GM18867 (cell line): Measurements from ENCODE around the gene ERCC6L2.

Experiments
- ATAC-seq: cut with Tn5 transposase; IDR thresholded peaks from one replicate; pipeline ENCODE4 v1.9.1; 2021; ENCODE audit warnings: mild to moderate bottlenecking, moderate library complexity; ENCODE audit not compliant: unreplicated experiment

Gene ERCC6L2

DNA sequence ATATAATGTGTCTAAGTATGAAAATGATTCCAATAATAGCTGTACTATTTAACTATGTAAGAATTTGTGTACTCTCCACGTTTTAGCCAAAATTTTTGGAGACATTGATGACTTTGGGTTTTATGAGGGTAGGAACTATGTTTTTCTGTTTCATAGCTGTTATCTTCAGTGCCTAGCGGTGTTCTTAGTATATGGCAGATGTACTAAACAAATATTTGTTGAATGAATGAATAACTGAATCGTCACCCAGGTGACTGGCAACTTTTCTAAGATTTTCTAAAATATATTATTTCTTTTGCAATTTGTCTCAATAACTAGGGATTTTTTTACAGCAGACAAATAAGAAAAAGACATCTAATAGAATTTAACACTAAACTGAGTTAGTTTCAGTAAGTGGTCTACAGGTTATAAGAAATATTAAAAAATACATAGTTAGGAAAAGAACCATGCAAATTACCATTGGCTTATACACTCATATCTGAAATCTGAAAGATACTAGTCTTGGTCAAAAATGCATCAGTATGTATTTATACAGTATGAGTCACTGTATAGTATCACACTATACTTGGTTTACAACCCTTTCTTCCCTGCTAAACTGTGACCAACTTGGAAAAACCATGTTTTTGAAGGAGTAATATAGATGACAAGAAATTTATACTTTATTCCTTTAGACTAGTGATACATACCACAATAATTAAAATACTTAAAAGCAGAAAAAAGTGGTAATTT is 10.5 kb upstream of the ERCC6L2 start:
- no peak for ATAC-seq

DNA sequence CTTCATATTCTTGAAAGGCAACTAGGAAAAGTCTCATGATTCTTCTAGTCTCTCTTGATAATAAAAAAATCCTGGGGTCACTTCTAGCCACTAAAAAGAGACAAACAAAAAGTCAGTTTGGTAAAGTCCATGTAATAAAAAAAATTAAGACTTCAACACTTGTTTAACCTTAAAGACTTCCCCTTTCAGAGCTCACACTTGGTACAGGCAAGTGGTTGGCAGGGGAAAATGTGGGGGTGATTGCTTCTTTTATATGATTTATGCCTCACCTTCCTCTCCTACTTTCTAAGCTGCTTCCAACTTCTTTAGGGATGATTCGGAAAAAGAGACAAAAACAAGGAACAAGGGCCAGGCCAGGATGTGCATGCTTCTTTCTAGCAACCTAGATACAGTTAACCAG is 5.1 kb upstream of the ERCC6L2 start:
- ATAC-seq: no peak

DNA sequence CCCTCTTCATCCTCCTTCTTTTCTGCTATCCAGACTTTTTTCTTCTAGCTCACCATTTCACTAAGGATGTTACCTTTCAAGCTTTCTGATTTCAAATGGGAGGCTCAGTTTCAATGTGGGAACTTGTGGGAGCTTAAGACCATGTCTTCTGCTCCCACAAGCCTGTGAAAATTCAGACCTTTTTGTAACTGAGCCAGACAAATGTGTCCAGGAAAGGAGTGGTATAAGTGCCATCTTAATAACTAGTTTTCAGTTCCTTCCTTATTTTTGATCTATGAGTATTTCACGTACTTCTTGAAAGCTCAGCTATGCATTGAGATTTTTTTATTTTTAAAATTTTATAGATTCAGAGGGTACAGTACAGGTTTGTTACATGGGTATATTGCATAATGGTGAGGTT is 4.6 kb upstream of the ERCC6L2 start:
- ATAC-seq: no peak

DNA sequence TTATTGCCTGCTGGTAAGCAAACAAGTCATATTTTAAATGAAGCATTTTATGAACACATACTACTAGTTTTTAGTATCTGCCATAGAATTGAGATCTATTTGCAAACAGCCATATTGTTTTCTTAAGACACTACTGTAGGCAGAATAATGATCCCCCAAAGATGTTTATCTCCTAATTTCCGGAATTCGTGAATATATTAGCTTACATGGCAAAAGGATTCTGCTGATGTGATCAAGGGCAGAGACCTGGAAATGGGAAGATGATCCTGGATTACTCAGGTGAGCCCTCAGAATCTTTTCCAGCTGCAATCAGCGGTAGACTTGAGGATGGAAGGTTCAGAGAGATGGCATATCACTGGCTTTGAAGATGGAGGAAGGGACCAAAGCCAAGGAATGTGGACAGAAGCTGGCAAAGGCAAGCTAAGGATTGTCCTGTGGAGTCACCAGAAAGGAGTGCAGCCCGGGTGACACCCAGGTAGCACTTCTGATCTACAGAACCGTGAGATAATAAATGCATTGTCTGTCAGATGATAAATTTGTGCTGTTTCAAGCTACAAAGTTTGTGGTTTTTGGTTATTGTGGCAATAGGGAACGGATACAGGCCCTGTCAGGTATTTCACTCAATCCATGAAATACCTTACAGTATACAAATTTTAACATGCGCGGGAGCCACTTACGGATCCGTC is 1.0 kb upstream of the ERCC6L2 start:
- ATAC-seq: no peak

DNA sequence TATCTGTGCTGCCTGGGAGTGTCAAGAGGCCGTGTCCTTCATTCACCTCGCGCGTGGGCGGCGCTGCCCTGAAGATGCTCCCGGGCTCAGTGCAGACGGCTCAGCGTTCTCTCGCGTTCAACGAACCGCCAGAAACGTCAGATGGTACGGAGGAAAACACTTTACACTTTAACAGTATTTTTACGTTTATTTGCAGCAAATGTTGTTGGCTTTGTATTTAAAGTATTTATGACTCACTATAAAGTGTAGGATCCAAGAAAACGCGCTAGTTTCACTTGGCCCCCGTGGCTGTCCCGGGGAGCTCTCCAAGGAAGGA is 544 bp upstream of the ERCC6L2 start:
- no peak for ATAC-seq

DNA sequence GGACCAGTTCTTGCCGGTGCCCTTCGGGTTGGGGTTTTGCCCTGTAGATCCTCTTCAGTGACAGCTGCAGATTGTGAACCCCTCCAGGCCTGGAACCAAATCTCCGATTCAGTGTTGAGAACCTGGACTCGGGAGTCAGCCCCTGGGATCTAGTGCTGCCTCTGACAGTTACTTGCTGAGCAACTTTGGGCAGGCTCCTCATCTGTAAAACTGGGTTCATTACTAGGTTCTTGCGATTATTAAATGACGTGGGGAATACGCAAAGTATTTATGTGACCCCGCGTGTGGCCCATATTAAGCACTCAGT is 600 bp downstream of the ERCC6L2 start:
- ATAC-seq: no peak

DNA sequence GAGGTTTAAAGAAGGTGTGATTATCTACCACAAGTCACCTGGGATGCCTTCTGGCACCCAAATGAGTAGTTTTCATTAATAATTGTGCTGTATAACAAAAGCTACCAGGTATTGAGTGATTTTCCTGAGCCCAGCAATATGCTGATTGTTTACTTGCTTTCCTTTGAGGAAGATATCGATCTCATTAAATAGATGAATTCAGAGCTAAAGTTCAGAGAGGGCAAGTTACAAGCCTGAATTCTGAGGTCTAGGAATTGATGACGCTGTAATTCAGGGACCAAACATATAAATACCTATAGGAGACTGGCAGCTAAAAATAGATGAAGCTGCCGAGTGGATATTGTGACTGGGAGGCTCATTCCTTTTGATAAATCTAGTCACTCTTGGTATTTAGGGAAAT is 1.1 kb downstream of the ERCC6L2 start:
- ATAC-seq: no peak

DNA sequence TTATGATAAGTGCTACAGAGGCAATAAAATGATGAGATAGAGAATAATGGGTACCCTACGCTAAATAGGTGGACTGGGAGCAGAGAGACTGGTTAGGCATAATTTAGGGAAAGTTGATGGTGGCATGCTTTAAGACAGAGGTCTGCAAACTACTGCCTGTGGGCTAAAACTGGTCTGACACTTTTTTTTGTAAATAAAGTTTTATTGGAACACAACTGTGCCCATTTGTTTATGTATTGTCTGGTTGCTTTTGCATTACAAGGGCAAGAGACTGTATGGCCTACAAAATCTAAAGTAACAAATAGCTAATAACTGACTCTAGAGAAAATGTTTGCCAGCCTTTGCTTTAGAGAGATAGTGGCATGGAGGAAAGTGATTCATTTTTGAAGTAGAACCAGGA is 2.5 kb downstream of the ERCC6L2 start:
- no peak for ATAC-seq

DNA sequence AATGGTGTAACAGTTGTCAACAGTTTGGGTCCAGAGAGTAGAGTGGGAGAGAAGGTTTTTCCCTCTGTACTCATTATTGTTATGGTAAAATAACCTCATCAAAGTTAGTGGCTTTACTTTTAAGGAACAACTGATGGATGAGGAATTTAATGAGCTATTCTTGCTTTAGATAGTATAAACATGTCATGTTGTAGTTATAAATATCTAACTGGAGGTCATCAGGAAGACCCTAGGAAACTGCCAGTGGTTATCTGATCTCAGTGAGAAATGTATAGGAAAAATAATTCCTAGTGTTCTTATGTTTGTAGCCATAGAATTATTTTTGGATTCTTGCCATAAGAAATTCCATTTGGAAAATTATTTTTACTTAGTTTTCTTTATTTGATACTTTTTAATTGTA is 4.1 kb downstream of the ERCC6L2 start:
- ATAC-seq: no peak

DNA sequence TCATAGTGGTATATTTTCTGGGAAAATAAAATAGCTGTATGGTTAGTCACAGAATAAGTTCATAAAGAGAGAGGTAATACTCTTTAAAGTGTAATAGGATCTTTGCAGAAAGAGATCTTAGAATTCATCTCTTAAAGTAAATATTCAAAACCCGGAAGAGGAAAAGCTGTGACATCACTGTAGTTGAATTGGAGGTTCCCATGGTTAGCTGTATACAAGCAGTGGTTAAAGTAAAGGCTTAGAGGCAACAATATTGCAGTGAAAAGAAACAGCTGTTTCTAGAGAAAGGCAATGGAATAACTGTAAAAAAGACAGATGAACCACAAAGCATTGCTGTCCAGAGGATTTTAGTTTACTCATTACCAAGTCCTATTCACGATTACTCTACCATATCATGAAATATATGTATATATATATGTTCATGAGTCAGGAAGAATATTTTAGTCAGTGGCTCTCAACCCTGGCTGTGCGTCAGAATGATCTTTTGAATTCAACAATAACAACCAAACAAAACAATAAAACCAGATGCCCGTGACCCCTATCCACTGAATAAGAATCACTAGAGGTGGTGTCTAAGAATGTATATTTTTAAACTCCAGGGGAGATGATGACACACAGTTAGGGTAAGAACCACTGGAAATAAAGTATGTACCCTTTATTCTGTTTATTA is 4.7 kb downstream of the ERCC6L2 start:
- ATAC-seq: no peak

DNA sequence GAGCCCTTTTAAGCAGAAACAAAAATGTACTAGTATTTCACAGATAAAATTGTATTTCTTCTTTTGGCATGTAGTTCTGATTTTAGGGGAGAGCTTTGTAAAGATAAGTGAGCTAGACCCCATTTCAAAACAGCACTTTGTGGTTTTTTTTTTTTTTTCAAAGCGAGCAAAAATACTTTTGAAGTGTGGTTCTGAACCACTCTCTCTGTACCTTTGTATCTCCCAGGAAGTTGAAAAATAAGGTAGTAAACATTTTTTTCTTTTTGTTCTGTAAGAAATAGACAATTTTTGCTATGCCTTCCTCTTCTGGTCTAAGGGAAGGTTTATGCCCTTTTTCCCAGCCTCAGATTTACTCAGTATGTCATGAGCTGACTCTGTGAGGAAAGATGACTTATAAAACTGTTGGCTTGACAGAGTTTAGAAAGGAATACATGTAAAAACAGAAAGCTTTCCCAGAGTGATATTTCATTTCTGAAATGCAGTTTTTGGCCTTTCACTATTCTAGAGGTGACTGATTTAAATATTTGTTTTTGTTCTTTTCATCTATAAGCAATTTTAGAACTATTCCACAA is 12.5 kb downstream of the ERCC6L2 start:
- ATAC-seq: no peak

DNA sequence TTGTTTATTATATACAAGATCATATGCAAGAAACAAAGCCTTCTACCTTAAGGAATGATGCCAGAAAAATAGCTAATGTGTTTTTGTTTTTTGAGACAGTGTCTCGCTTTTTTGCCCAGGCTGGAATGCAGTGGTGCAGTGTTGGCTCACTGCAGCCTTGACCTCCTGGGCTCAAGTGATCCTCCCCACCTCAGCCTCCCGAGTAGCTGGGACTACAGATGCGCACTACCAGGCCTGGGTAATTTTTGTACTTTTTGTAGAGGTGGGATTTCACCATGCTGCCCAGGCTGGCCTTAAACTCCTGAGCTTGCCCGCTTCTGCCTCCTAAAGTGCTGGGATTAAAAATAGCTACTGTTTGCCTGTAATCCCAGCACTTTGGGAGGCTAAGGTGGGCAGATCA is 15.1 kb downstream of the ERCC6L2 start:
- ATAC-seq: no peak

DNA sequence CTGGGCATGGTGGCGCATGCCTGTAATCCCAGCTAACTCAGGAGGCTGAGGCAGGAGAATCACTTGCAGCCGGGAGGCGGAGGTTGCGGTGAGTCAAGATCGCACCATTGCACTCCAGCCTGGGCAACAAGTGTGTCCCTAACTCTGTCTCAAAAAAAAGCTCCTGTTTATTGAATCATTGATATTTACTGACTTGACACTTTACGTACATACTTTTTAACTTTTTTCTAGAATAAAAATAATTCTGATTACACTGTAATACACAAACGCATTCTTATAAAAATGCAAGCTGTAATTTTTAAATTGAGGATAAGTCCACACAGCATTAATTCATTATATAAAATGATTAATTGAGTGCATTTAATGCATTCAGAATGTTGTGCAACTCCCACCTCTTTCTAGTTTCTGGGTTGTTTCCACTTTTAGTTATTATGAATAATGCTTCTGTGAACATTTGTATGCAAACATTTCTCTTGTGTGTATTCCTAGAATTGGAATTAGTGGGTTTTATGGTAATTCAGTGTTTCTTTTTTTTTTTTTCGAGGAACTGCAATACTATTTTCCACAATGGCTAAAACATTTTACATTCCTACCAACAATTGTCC is 15.7 kb downstream of the ERCC6L2 start:
- ATAC-seq: no peak

DNA sequence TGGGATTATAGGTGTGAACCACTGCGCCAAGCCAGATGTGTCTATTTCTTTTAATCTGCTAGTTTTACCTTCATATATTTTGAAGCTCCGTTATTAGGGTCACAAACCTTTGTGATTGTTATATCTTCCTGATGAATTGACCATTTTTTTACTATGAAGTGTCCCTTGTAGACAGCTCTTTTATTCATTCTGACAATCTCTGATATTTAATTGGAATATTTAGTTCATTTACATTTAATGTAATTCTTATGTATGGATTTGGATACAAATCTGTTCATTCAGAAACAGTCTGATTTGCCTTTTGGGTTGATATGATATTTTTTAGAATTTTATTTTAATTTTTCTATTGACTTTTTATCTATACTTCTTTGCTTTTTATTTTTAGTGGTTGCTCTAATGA is 17.2 kb downstream of the ERCC6L2 start:
- ATAC-seq: no peak

DNA sequence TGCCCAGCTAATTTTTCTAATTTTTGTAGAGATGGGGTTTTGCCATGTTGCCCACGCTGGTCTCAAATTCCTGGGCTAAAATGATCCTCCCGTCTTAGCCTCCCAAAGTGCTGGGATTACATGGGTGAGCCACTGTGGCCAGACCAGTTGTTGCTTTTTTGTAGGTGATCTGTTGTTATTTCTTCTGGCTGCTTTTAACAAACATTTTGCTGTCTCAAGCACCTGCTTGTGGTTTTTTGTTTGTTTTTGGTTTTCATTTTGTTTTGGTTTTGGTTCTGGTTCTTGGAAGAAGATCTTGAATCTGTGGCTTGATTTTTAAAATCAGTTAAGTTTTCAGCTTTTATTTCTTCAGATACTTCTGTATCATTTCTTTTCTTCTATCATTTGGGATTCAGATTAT is 21.1 kb downstream of the ERCC6L2 start:
- ATAC-seq: no peak

DNA sequence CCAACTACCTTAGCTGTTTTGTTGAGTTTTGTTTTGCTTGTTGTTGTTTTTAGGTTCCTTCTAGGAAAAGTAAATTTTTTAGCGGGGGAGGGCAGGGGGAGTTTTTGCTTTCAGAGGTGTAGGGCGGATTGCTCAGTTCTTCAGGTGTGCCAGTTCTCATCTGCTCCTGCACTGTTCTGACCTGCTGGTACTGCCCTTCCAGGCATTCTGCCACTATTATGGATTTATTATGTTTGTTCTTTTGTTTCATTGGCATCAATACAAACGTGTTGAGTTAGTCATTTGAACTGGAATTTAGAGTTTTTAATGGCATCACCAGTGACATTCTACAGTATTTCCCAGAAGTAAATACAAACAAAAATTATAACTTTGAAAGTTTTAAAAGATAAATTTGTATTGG is 26.0 kb downstream of the ERCC6L2 start:
- ATAC-seq: no peak

DNA sequence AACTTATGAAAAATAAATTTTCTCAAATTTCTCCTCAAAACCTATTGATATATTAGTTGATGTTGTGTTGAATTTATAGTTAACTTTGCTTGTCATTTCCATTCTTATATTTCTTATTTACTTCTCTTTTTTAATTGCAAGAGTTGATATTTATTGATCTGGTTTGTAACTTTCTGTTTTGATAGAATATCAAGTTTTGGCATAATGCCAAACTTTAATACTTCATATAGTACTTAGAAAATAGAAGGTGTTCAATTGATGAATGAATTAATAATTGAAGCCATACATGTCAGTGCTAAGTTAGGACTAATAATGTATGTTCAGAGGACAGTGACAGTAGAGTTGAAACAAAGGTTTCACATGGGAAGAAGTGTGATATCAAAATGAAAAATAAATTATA is 27.9 kb downstream of the ERCC6L2 start:
- ATAC-seq: no peak

DNA sequence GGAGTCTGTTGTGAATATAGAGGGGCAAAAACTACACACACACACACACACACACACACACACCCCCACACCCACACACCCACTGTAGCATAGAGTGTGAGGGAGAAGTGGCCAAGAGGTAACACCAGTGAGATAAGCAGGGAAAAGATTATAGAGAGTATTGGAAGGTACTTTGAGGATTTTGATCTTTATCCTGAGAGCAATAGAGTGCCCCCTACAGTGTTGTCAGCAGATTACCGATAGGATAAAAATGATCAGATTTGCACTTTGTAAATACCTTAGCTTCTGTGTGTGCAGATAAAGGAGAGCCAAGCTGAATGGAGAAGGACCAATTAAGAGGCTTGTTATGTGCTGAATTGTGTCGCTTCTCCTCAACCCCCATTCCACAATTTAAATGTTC is 32.3 kb downstream of the ERCC6L2 start:
- no peak for ATAC-seq

DNA sequence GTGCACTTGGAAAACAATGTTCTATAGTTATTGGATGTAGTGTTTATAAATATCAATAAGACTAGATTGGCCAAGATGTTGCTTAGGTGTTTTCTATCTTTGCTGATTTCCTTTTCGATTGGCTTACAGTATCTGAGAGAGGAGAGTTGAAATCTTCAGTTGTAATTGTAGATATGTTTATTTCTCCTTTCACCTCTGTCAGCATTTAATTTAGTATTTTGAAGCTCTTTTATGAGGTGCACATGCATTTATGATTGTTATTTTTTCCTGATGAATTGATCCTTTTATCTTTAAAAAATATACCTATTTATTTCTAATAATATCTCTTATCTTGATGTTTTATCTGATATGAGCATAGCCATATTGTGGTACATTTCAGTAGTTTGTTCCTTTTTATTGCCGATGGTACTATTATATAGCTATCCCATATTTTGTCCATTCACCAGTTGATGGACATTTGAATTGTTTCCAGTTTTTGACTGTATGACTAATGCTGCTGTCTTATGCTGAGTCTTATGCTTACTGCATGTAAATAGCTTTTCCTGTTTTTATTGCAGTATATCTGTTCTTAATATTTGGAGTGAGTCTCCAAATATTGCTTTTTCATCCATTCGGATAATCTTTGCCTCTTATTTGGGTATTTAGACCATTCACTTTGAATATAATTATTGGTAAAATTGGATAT is 34.7 kb downstream of the ERCC6L2 start:
- no peak for ATAC-seq

DNA sequence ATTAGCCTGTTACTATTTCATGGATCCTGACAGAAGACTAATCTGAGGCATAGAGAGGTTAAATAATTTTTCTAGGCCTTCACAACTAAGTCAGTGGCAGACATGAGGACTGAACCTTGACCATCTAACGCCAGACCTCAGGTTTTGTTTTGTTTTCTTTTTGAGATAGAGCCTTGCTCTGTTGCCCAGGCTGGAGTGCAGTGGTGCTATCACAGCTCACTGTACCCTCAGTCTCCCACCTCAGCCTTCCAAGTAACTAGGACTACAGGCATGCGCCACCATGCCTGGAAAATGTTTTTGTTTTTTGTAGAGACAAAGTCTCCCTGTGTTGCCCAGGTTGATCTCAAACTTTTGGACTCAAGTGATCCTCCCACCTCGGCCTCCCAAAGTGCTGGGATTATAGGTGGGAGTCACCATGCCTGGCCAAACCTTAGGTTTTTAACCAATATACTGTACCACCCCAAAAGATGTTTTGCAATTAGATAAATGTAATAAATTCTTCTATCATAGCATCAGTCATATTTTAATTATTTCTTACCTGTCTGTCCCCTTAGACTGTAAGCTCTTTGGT is 35.4 kb downstream of the ERCC6L2 start:
- ATAC-seq: no peak

DNA sequence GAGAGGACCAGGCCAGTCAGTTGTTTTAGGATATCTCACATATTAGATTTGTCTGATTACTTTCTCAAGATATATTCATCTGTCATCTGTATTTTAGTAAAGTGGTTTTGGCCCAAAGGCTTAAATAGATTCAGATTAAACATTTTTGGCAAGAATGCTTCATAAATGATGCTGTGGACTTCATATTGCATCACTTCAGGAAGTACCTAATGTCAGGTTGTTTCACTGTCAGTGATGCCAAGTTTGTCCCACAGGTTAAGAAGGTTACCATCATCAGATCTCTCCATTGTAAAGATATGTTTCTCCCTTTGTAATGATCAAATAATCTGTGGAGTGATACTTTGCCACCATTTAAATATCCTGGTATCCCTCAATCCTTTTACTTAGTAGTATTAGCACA is 37.3 kb downstream of the ERCC6L2 start:
- ATAC-seq: no peak
